ENCODE data around the gene CTTNBP2NL.

Gene CTTNBP2NL

GRCh38 chr1:112395821-112396652, at the start of gene CTTNBP2NL:
CTTNBP2NL (plus strand) TSS chr1:112396214; CDS start chr1:112416166, 19,952 bp downstream.
- no peak for TF ChIP-seq CTCF (IDR thresholded peaks at IDR 0.05)
- Histone ChIP-seq H3K27ac (peak within 1 kb of the TSS; percentile 92 to 97), H3K4me3 (peak within 1 kb of the TSS; percentile 93)
- peak; percentile 98 for DNase-seq (ENCODE audit: low spot score)

GRCh38 chr1:112346801-112347350, 49.1 kb upstream of the CTTNBP2NL start:
- Histone ChIP-seq H3K4me3 (no peak overlapping the region), H3K27ac (no peak overlapping the region)
- no peak for DNase-seq (ENCODE audit: low spot score)
- no peak for TF ChIP-seq CTCF (IDR thresholded peaks at IDR 0.05)

- no peak for TF ChIP-seq CTCF (IDR thresholded peaks at IDR 0.05)
- DNase-seq (ENCODE audit: low spot score), result no peak
- no peak overlapping the region for H3K4me3 ChIP-seq
- H3K27ac ChIP-seq, result no peak overlapping the region
Observed at GRCh38 chr1:112356765-112357164, 39.2 kb upstream of the CTTNBP2NL start.

- peak overlapping the region; percentile 64 for H3K4me3 ChIP-seq
- no peak overlapping the region for H3K27ac ChIP-seq
- DNase-seq (ENCODE audit: low spot score), result no peak
- no peak for TF ChIP-seq CTCF (IDR thresholded peaks at IDR 0.05)
Observed at GRCh38 chr1:112357467-112357866, 38.5 kb upstream of the CTTNBP2NL start.

- Histone ChIP-seq H3K27ac (peak overlapping the region in 1 of 2 donors; percentile 89), H3K4me3 (peak overlapping the region; percentile 64)
- no peak for DNase-seq (ENCODE audit: low spot score)
- TF ChIP-seq CTCF (IDR thresholded peaks at IDR 0.05), result no peak
Observed at GRCh38 chr1:112358061-112358770, 37.8 kb upstream of the CTTNBP2NL start.

- DNase-seq (ENCODE audit: low spot score), result peak; percentile 83
- Histone ChIP-seq H3K27ac (peak overlapping the region in 1 of 2 donors; percentile 89), H3K4me3 (peak overlapping the region; percentile 64)
Observed at GRCh38 chr1:112358798-112359408, 37.1 kb upstream of the CTTNBP2NL start.

More at GRCh38 chr1:112358798-112359408, 37.1 kb upstream of the CTTNBP2NL start:
- TF ChIP-seq CTCF (IDR thresholded peaks at IDR 0.05), result peak; percentile 51
